A673 (cell line): Measurements from ENCODE around the gene CHD5. TPM values are rescaled to one million over a fixed set of nuclear protein-coding genes. Genes with fewer than 3 reads are reported as not detected.

ENCODE experiments used
- BruUV-seq: library from RNA; stranded (reverse); fragments of 400-500 nt; replicated peaks from 2 replicates; lab custom pipeline; 2021; lab: Mats Ljungman, UMichigan
- CTCF ChIA-PET: fragments of 300-600 bp; sonication (Branson Sonifier 250); formaldehyde crosslinking; loops from one replicate; lab custom pipeline; 2022; ENCODE audit warnings: antibody characterized with exemption; lab: Charles Lee
- POLR2A ChIA-PET: fragments of 300-600 bp; sonication (Branson Sonifier 250); formaldehyde crosslinking; loops from one replicate; lab custom pipeline; 2022; ENCODE audit warnings: antibody characterized with exemption; ENCODE audit not compliant: low non-redundant PET; lab: Charles Lee
- DNase-seq: peaks from one replicate; pipeline ENCODE4 v3.0.0-alpha.2; 2015; ENCODE audit warnings: low spot score
- H3K27ac ChIP-seq: fragments of 200-600 bp; sonication (generic); 2 replicates; pipeline ENCODE4 v1.5.1; 2016; ENCODE audit warnings: mixed run types, low read depth, mild to moderate bottlenecking, mixed read lengths, antibody characterized with exemption, low read length; ENCODE audit not compliant: poor library complexity, severe bottlenecking
- H3K27me3 ChIP-seq: fragments of 200-600 bp; sonication (generic); replicated peaks from 2 replicates; pipeline ENCODE4 v1.6.1; 2017; ENCODE audit warnings: mixed run types, low read depth, mild to moderate bottlenecking, mixed read lengths, antibody characterized with exemption, low read length; ENCODE audit not compliant: insufficient read depth, poor library complexity
- H3K36me3 ChIP-seq: fragments of 200-600 bp; sonication (generic); 2 replicates; pipeline ENCODE4 v1.6.1; 2016; ENCODE audit warnings: mixed run types, mild to moderate bottlenecking, mixed read lengths, antibody characterized with exemption, low read length; ENCODE audit not compliant: insufficient read depth, poor library complexity, severe bottlenecking
- H3K4me1 ChIP-seq: fragments of 200-600 bp; sonication (generic); 2 replicates; pipeline ENCODE4 v1.6.1; 2017; ENCODE audit warnings: mixed run types, mild to moderate bottlenecking, mixed read lengths, antibody characterized with exemption, low read length; ENCODE audit not compliant: insufficient read depth, poor library complexity, severe bottlenecking
- H3K4me3 ChIP-seq: fragments of 200-600 bp; sonication (generic); 2 replicates; pipeline ENCODE4 v1.5.1; 2016; ENCODE audit warnings: low read depth, mixed run types, mild to moderate bottlenecking, mixed read lengths, low read length; ENCODE audit not compliant: poor library complexity, severe bottlenecking
- H3K9me3 ChIP-seq: fragments of 200-600 bp; sonication (generic); 2 replicates; pipeline ENCODE4 v1.6.1; 2016; ENCODE audit warnings: mixed run types, low read depth, mild to moderate bottlenecking, mixed read lengths, antibody characterized with exemption, low read length; ENCODE audit not compliant: poor library complexity, severe bottlenecking
- CTCF ChIP-seq: fragments of 300-800, 200-600 bp; sonication (generic); conservative IDR thresholded peaks from 2 replicates; pipeline ENCODE4 v1.5.1; 2017; ENCODE audit warnings: low read depth, mild to moderate bottlenecking, antibody characterized with exemption, low read length, moderate library complexity, mixed read lengths
- EZH2 ChIP-seq: fragments of 200-600 bp; sonication (generic); IDR thresholded peaks from 2 replicates; pipeline ENCODE4 v1.6.1; 2017; ENCODE audit warnings: borderline replicate concordance, low read depth, mild to moderate bottlenecking, mixed read lengths, antibody characterized with exemption, low read length; ENCODE audit not compliant: poor library complexity, severe bottlenecking
- intact Hi-C: fragments of 100-400 bp; cut with micrococcal nuclease; formaldehyde crosslinking; loops from one replicate; pipeline ENCODE4 v1.10.0; 2022; ENCODE audit not compliant: unreplicated experiment
- total RNA-seq: library from RNA; stranded (reverse); gene quantifications from 2 replicates; pipeline ENCODE4 v1.2.3, GENCODE V29; 2021

CHD5 gene
- total RNA-seq, 1 experiment from 2014 or later, result 0.58 TPM

GRCh38 chr1:6126028-6126427, 54.1 kb downstream of the CHD5 start:
- POLR2A ChIA-PET, result no interaction called here

GRCh38 chr1:6125366-6125765, 54.8 kb downstream of the CHD5 start:
- H3K4me1 ChIP-seq, result peaks cover 5% of the 10 kb centered on the region
- no peak overlapping the region for H3K4me3 ChIP-seq
- ChIA-PET CTCF (no interaction called here), POLR2A (no interaction called here)
- no peak for TF ChIP-seq CTCF
- TF ChIP-seq EZH2, result no peak
- no peaks in the 10 kb centered on the region for H3K36me3 ChIP-seq
- intact Hi-C loops, result no loop called here
- no peaks in the 10 kb centered on the region for H3K27me3 ChIP-seq
- H3K27ac ChIP-seq, result no peak overlapping the region
- no peak for DNase-seq
- H3K9me3 ChIP-seq, result no peaks in the 10 kb centered on the region
- no TSS peak for BruUV-seq

More at GRCh38 chr1:6126028-6126427, 54.1 kb downstream of the CHD5 start:
- Histone ChIP-seq H3K27me3 (no peaks in the 10 kb centered on the region), H3K4me1 (peaks cover 5% of the 10 kb centered on the region), H3K36me3 (no peaks in the 10 kb centered on the region), H3K4me3 (no peak overlapping the region), H3K9me3 (no peaks in the 10 kb centered on the region), H3K27ac (no peak overlapping the region)
- CTCF ChIA-PET, result no interaction called here
- TF ChIP-seq EZH2 (no peak), CTCF (no peak)
- DNase-seq, result no peak
- no TSS peak for BruUV-seq
- intact Hi-C loops, result no loop called here

GRCh38 chr1:6124746-6125365, 55.3 kb downstream of the CHD5 start:
- no peak for DNase-seq
- Histone ChIP-seq H3K27me3 (no peaks in the 10 kb centered on the region), H3K9me3 (no peaks in the 10 kb centered on the region), H3K36me3 (no peaks in the 10 kb centered on the region), H3K27ac (no peak overlapping the region), H3K4me3 (no peak overlapping the region), H3K4me1 (peaks cover 5% of the 10 kb centered on the region)
- intact Hi-C loops, result no loop called here
- CTCF ChIA-PET, result no interaction called here
- POLR2A ChIA-PET, result no interaction called here
- TF ChIP-seq CTCF (no peak), EZH2 (no peak)
- no TSS peak for BruUV-seq
